ENCODE measurements around the gene SERPINA3. TPM values are rescaled to one million over a fixed set of nuclear protein-coding genes. Genes with fewer than 3 reads are reported as not detected.
"Not testable (repeated sequence)": the region's sequence is repeated elsewhere in the genome, so short reads cannot be mapped to it uniquely, and the experiment has no call there.

SERPINA3 gene
- total RNA-seq, 2 donors from 2014 or later: 352 to 505 TPM

- no peak overlapping the region for H3K27ac ChIP-seq
- no peak overlapping the region for H3K4me3 ChIP-seq
- DNase-seq (ENCODE audit: low spot score): no peak
- WGBS: 81% methylated on average over 7 of the region's 7 CpGs
- no peaks in the 10 kb centered on the region for H3K4me1 ChIP-seq (replicated peaks)
- intact Hi-C loops (cut with DNase I): no loop called here
- no peaks in the 10 kb centered on the region for H3K36me3 ChIP-seq
- TF ChIP-seq POLR2AphosphoS5 (IDR thresholded peaks at IDR 0.05) (no peak), POLR2A (IDR thresholded peaks at IDR 0.05) (no peak), CTCF (IDR thresholded peaks at IDR 0.05) (no peak)
- no peaks in the 10 kb centered on the region for H3K9me3 ChIP-seq
- no peaks in the 10 kb centered on the region for H3K27me3 ChIP-seq (replicated peaks; ENCODE audit: insufficient read depth)
These were observed 39.4 kb upstream of the SERPINA3 start for GRCh38 chr14:94572637-94573303.

GRCh38 chr14:94573475-94574277 lies 38.5 kb upstream of the SERPINA3 start:
- intact Hi-C loops (cut with DNase I): no loop called here
- Histone ChIP-seq H3K4me1 (replicated peaks) (no peaks in the 10 kb centered on the region), H3K27me3 (replicated peaks; ENCODE audit: insufficient read depth) (no peaks in the 10 kb centered on the region), H3K36me3 (no peaks in the 10 kb centered on the region), H3K27ac (no peak overlapping the region), H3K9me3 (no peaks in the 10 kb centered on the region), H3K4me3 (no peak overlapping the region)
- WGBS: 82% methylated on average over 6 of the region's 6 CpGs
- no peak for DNase-seq (ENCODE audit: low spot score)
- no peak for TF ChIP-seq POLR2AphosphoS5 (IDR thresholded peaks at IDR 0.05)

GRCh38 chr14:94574336-94574735 lies 37.9 kb upstream of the SERPINA3 start:
- Histone ChIP-seq H3K9me3 (no peaks in the 10 kb centered on the region), H3K4me3 (no peak overlapping the region), H3K4me1 (replicated peaks) (no peaks in the 10 kb centered on the region), H3K27ac (no peak overlapping the region), H3K36me3 (no peaks in the 10 kb centered on the region), H3K27me3 (replicated peaks; ENCODE audit: insufficient read depth) (no peaks in the 10 kb centered on the region)
- TF ChIP-seq POLR2AphosphoS5 (IDR thresholded peaks at IDR 0.05): no peak
- no peak for TF ChIP-seq POLR2A (IDR thresholded peaks at IDR 0.05)
- TF ChIP-seq CTCF (IDR thresholded peaks at IDR 0.05): no peak
- intact Hi-C loops (cut with DNase I): no loop called here
- 82% methylated on average over 3 of the region's 3 CpGs for WGBS
- DNase-seq (ENCODE audit: low spot score): no peak

GRCh38 chr14:94575730-94576585 lies 36.2 kb upstream of the SERPINA3 start:
- Histone ChIP-seq H3K4me1 (replicated peaks) (no peaks in the 10 kb centered on the region), H3K36me3 (no peaks in the 10 kb centered on the region), H3K4me3 (no peak overlapping the region), H3K27me3 (replicated peaks; ENCODE audit: insufficient read depth) (no peaks in the 10 kb centered on the region), H3K9me3 (no peaks in the 10 kb centered on the region), H3K27ac (no peak overlapping the region)
- WGBS: 89% methylated on average over 5 of the region's 5 CpGs
- DNase-seq (ENCODE audit: low spot score): no peak
- TF ChIP-seq POLR2A (IDR thresholded peaks at IDR 0.05) (no peak), POLR2AphosphoS5 (IDR thresholded peaks at IDR 0.05) (no peak), CTCF (IDR thresholded peaks at IDR 0.05) (no peak)
- intact Hi-C loops (cut with DNase I): no loop called here

GRCh38 chr14:94577472-94577871 lies 34.7 kb upstream of the SERPINA3 start:
- DNase-seq (ENCODE audit: low spot score); H3K4me3 ChIP-seq; H3K27me3 ChIP-seq (replicated peaks; ENCODE audit: insufficient read depth); H3K36me3 ChIP-seq; intact Hi-C loops (cut with DNase I); H3K4me1 ChIP-seq (replicated peaks); H3K27ac ChIP-seq; H3K9me3 ChIP-seq: not testable (repeated sequence)
